ENCODE measurements around the gene HMOX1.
A peak's percentile ranks its signal among the peaks of the same experiment; 100 is the strongest.

Gene HMOX1, protein sequence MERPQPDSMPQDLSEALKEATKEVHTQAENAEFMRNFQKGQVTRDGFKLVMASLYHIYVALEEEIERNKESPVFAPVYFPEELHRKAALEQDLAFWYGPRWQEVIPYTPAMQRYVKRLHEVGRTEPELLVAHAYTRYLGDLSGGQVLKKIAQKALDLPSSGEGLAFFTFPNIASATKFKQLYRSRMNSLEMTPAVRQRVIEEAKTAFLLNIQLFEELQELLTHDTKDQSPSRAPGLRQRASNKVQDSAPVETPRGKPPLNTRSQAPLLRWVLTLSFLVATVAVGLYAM

DNA sequence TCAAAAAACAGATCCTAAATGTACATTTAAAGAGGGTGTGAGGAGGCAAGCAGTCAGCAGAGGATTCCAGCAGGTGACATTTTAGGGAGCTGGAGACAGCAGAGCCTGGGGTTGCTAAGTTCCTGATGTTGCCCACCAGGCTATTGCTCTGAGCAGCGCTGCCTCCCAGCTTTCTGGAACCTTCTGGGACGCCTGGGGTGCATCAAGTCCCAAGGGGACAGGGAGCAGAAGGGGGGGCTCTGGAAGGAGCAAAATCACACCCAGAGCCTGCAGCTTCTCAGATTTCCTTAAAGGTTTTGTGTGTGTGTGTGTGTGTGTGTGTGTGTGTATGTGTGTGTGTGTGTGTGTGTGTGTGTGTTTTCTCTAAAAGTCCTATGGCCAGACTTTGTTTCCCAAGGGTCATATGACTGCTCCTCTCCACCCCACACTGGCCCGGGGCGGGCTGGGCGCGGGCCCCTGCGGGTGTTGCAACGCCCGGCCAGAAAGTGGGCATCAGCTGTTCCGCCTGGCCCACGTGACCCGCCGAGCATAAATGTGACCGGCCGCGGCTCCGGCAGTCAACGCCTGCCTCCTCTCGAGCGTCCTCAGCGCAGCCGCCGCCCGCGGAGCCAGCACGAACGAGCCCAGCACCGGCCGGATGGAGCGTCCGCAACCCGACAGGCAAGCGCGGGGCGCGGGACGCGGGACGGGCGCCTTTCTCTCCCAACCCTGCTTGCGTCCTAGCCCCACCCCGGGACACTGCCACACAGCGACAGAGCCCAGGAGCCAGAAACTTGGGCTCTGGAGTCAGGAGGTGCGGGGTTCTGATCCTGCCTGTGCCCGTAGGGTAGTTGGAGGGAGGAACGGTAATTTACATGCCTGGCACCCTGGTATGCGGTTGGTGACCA is at the start of gene HMOX1:
Gene HMOX1 (plus strand): TSS at position 560 of the 887 bp plus-strand sequence. CDS start 78 bp downstream, at position 638.
- DNase-seq (ENCODE audit: low read depth in 2 of 2), result peak in 1 of 2 donors; percentile 33

DNA sequence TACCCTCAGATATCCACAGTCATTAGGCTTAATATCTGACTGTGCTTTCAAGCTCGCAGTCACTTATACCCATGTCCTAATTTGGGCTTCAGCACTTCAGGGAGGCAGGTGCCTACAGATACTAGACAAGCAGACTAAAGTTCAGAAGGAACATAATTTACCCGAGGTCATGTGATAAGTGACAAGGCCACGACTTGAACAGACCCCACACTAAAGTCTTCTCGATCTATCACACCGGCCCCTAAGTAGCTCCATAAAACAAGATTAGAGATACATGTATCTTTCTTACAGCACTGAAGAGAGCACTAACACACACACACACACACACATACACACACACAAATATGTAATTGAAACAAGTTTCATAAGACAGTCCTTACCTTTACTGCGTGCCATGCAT is 48.6 kb upstream of the HMOX1 start:
- no peak for DNase-seq (ENCODE audit: low read depth in 2 of 2)

DNA sequence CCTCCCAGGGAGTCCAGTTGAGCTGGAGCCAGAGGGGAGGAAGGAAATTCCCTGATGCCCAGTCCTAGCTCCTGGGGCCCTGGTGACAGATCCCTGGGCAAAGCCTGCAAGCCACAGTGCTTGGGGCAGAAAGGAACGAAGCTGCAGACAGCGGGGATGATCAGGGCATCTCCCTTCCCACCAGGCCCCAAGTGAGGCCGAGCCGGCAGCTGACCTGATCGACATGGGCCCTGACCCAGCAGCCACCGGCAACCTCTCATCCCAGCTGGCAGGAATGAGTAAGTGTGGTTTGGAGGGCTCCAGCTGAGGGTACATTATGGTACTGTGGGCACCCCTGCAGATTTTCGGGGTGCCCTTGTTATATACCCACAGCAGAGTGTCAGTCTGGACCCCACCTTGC is 47.7 kb upstream of the HMOX1 start:
- no peak for DNase-seq (ENCODE audit: low read depth in 2 of 2)

DNA sequence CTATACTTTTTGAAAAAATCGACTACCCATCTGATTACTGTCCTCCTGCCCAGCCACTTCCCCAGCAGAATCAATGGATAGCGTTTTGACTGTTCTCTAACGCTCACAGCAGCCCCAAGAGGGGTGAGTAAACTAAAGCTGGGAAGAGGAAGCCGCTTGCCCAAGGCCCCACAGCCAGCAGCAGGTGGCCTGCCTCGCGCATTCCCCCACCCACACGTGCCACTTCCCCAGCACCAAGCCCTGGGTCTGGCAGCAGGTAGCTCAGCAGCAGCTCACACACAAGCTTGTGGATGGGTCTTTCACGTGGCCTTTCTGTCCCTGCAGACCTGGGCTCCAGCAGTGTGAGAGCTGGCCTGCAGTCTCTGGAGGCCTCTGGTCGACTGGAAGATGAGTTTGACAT is 46.9 kb upstream of the HMOX1 start:
- DNase-seq (ENCODE audit: low read depth in 2 of 2), result no peak

DNA sequence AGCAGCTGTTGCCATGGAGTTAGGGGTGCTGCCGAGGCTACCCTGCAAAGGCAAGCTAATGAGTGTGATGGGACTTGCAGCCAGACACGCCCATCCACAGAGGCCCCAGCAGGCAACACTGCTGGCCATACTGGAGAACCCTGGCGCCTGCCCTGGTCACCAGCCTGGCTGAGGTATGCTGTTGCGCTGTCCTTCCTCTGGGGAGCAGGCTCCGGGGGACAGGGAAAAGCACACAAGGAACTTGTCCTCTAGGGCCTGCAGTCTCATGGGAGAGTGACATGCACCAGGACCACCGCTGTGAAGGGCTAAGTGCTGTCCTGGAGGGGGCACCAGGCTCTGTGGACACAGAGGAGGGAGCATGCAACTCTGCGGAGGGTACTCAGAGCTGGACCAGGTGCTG is 45.4 kb upstream of the HMOX1 start:
- DNase-seq (ENCODE audit: low read depth in 2 of 2), result no peak

DNA sequence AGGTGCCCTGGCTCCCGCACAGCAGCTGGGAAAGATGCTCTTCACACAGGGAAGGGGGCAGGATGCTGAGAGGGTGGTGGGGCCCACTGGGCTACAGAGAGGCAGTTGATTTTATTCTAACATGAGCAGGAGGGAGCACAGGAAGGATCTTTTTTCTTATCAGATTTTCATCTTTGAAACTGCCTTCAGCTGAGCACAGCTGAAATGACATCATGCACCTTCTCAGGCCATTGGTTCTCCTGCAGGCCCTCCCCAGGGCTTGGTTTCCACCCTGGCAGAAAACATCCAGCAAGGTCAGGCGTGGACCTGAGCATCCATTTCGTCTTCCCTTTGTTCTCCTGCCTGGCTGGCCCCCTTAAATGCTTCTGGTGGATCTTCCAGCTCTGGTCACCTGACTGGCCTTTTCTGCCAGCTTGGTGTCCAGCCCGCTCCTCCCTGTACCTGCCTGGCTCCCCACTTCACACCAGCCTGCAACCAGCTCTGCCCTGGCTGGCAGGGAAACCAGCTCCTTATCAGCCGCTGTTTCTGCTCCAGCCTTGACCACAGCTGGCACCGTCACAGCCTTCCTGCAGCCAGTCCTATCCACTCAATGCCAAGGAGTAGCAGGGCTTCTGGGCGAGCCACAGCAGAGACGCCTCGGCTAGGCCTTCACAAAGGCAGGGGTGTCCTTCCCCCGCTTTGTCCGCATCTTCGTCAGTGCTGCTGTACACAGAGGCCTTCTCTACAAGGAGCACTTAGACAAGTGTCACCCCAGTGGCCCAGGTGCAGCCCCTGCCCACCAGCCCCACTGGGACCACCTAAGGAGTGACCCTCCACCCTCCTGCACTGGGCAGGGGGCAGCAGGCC is 44.7 kb upstream of the HMOX1 start:
- DNase-seq (ENCODE audit: low read depth in 2 of 2), result no peak

DNA sequence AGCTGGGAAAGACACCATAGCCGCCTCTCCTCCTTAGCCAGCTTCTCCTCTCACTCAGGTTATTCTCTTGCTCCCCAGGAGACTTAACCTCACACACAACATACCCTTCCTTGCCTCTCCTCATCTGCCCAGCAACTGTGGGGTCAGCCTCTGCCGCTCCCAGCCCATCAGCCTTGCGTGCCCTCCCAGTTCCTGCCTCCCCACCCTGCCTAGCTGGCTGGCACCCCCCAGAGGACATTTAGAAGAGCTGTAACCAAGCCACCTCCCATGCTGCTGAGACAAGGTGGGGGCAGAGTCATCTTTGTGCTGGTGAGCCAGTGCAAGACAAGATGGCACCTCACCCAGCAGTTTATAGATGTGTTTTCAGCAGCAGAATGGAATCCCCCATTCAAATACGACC is 43.0 kb upstream of the HMOX1 start:
- DNase-seq (ENCODE audit: low read depth in 2 of 2), result no peak

DNA sequence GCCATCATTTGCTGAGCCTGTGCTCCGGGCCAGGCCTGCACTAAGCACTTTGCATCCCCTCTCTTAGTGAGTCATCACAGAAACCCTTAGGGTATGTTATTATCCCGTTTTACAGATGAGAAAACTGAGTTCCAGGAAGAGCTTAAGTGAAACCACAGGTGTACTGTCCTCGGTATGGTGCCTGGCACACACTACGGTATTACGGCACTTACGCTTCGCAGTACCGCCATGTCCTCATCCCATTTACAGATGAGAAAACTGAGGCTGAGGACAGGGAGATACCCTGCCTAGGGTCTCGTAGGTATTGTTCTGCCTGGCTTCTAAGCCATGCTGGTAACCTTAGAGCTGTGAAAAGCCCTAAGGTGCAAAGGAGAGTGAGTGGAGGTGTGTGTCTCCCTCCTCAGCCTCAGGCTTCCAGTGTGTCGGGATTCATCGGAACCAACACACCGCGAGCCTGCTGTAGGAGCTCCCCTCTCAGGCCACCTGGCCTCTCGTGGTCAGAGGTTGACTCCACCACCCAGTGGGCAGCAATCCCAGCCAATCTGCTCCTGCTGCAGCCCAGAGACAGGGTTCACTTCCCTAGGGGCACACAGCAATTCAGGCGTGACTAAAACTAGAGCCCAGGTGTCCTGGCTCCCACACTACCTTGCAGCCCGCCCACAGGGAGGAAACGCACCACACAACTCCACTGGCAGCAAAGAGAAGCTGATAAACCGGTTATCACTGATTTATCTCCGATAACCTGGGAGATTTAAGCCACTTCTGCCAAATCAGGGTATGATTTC is 39.6 kb upstream of the HMOX1 start:
- DNase-seq (ENCODE audit: low read depth in 2 of 2), result no peak

DNA sequence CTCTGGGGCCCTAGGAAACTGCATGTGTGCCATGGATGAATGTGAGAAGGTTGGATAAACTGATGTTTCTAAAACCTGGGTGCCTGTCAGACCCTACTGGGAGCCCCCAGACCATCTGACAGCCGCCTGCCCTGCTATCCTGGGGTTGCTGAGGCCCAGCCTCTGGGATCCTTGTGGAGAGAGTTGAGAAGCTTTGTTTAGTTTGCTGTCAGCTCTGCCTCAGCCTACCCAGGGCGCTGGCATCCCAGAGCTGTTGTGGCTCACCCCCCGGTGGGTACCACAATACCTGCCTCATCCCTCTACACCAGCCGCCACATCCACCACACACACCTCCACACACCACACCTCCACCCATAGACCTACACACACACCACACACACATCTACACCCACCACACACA is 38.5 kb upstream of the HMOX1 start:
- no peak for DNase-seq (ENCODE audit: low read depth in 2 of 2)

DNA sequence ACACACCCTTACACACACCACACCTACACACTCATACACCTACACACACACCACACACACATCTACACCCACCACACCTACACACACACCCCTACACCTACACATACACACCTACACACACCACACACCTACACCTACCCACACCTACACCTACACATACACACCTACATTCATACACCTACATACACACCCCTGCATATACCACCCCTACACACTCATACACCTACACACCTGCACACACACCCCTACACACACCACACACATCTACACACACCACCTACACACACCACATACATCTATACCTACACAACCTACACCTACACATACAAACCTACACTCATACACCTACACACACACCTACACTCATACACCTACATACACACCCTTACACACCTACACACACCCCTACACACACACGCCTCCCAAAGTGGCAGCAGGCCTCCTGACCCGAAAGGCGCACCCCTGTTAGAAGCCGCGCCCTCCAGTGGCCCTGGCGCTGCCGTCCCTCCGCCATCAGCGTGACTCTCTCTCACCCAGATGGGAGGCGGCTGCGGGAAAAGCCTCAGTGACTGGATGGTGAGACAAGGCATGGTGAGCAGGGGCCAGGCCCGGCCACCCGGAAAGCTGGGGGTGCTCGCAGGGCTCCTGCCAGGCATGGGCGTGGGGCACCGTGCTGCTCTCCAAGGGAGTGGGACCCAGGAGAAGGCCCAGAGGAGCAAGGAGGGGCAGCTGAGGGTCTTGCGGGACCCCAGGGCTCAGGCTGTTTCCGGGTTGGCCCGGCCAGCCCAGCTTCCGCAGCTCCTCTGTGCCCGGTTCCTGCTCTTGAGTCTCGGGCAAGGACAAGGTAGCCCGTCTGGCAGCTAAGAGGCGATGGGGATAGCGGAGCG is 37.0 kb upstream of the HMOX1 start:
- DNase-seq (ENCODE audit: low read depth in 2 of 2), result no peak

DNA sequence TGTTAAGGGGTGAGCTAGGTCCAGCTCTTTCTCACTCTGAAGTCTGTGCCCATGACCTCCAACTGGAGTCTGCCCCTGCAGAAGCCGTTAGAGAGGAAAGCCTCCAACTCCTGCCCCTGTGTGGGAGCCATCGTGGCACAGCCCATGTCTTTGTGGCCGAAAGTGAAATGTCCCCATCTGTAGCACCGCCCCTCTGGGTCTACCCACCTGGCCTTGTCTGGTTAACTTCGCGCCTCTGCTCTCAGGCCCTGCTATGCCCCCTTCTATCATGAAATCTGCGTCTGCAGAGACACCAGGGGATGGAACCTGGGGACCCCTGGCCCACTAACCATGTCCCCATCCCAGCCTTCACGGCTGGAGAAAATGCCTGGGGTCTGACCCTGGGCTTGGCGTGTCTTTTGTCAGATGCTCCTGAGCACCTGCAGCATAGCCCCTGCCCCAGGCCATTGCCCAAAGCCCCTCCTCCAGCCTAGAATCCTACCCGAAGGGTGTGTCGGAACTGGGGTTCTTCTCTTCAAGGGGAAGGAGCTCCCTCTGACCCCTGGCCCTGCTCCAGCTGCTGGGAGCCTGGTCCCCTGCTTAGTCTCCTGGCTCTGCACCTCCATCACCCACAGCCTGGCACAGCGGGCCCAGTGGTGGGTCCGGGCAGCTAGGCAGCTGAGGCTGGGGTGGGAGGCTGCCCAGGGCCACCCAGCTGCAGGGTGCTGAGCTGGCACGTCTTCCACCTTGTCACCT is 35.8 kb upstream of the HMOX1 start:
- DNase-seq (ENCODE audit: low read depth in 2 of 2), result no peak

DNA sequence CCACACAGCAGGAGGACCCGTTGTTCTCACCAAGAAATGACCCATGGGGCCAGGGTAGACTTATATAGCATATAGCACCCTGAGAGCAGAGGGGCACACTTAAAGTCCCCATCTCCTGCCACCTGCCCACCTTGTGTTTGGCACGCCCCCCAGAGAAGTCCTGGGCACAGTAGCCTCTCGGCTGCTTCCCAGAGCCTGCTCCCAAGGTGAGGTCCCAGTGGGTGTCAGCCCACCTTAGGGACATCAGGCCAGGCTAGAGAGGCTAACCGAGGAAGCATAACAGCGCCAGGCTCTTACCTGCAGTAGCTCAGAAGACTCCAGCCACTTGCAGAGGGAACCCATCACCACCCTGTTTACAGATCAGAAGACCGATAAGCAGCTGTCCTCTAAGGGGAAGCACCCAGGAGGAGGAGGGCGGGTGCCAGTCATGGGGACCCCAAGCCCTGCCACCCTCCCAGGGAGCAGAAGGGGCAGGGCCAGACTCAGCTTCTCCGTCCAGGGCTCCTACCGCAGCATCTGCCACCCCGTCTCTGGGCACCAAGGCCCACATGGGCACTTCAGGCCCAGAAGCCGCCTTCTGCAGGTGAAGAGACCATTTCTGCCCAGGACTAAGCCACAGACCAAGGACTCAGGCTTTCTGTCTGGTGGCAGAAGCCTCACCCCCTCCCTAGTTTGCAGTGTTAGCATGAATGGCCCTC is 34.9 kb upstream of the HMOX1 start:
- DNase-seq (ENCODE audit: low read depth in 2 of 2), result no peak

DNA sequence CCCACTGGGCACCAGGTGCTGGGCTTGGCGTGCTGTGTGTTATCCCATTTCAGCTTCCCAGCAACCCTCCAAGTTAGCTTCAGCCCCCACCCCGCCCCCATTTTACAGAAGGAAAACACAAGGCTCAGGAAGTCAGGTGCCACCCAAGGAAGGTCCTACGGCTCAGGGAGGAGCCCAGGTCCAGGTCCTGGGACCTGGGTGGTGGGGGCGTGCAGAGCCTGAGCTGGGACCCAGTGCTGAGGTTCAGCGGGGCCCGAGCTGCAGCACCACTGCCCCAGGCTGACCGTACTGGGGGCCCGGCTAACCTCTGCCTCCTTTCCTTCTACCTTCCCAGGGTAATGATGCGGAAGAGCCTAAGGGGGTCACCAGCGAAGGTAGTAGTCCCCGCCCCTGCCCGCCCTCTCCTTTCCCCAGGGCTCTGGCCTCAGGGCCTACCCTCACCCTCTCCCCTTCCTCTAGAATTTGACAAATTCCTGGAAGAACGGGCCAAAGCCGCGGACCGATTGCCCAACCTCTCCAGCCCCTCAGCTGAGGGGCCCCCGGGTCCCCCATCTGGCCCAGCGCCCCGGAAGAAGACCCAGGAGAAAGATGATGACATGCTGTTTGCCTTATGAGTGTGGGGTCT is 34.2 kb upstream of the HMOX1 start:
- DNase-seq (ENCODE audit: low read depth in 2 of 2), result no peak

DNA sequence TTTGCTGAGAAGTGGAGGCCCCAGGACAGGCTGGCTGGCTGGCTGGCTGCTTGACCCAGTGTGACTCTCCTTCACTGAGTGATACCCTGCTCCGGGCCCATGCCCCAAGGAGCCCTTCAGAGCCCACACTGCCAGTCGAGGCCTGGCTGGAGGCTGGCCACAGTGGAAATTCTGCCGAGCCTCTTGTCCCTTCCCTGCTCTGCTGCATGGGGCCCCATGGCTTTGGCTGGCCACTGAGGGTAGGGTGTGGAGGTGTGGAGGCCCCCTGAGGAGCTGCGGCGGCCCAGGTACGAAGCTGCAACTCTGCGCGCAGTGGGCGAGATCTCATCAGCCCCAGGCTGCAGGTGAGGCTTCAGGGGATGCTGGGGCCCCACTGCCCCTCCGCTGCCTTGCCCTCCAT is 33.4 kb upstream of the HMOX1 start:
- no peak for DNase-seq (ENCODE audit: low read depth in 2 of 2)

DNA sequence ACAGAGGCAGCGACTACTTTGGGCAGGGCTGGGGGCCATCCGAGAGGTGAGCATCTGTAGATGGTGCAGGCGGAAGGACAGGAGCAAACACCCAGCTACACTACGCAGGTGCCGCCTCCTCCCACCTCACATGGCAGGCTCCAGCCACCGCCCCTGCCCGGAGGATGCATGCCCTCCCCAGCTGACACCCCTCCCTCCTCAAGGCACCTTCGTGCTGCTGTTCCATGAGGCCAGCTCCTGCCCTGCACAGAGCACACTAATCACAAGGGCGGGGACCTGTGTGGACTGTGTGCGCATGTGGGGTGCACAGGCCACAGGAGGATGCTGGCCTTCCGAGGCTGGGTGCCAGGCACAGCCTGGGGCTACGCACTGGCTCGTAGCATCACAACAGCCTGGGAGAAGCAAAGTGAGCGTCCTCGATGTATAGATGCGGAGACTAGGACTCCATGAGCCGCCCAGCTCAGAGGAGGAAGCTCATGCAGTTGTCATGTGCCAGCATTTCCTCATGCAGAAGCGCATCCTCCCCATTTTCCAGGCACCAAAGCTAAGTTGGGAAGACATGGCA is 32.8 kb upstream of the HMOX1 start:
- DNase-seq (ENCODE audit: low read depth in 2 of 2), result no peak

DNA sequence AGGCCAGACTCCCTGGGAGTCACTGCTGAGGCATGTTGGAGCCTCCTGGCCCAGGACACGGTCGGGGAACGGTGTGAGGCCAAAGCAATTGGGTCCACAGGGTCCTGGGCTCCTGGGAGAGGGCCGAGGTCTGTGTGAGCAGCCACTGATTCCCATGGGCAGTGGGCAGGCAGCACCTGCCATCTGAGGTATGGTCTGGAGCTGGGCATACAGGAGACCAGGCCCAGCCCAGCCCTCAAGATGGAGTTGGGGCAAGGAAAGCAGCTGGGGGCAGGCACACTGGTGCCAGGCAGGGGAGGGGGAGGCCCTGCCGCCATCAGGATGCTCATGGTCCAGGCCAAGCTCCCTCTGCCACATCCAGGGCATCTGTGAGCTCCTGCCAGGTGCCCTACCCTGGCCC is 32.2 kb upstream of the HMOX1 start:
- DNase-seq (ENCODE audit: low read depth in 2 of 2), result no peak

DNA sequence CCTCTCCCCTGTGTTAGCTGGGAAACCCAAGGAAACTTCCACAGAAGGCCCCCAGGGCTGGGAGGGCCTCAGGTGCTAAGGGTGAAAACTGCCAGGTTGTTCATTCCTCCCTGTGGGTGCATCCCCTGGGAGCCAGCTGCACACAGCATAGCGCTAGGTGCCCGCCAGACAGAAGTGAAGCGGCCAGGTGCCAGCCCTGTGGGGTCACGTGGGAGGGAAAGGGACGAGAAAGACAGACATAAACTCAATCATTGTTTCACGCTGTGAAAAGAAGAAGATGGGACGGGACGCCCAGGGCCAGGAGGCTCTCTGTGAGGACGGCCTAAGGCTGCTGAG is 31.6 kb upstream of the HMOX1 start:
- no peak for DNase-seq (ENCODE audit: low read depth in 2 of 2)

DNA sequence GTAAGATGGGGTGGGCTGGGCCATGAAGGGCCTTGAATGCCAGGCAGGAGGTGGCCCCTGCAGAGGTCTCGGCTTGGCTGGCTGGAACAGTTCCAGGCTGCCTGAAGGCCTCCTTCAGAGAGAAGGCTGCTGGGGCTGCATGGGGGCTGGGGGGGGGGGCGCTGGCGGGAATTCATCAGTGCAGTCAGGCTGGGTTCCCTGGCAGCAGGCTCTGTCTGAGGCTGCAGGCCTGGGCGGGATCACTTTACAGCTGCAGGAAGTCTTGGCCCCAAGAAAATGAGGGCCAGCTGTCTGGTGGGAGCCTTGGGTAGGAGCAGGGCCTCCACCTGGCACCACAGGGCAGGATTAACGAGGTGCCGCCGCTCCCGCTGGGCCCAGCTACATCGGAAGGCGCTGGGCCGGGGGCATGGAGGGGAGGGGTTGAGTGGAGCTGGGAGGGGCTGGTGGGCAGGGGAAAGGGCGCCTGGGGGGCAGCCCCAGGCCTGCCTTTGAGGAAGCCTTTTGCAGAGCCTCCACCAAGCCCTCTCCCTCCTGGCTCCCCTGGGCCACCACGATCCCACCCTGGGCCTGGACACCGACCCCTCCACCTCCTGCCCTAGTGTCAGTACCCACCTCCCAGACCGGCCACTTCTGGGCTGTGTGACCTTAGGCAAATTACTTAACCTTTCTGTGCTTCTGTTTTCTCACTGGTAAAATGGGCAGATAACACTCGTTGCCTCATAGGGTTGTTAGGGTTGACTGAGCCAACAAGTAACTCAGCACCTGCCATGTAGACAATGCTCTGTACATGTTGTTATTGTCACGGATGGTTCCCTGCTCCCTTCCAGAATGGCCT is 31.0 kb upstream of the HMOX1 start:
- no peak for DNase-seq (ENCODE audit: low read depth in 2 of 2)
